ENCODE measurements around the gene TPCN2.

DNA sequence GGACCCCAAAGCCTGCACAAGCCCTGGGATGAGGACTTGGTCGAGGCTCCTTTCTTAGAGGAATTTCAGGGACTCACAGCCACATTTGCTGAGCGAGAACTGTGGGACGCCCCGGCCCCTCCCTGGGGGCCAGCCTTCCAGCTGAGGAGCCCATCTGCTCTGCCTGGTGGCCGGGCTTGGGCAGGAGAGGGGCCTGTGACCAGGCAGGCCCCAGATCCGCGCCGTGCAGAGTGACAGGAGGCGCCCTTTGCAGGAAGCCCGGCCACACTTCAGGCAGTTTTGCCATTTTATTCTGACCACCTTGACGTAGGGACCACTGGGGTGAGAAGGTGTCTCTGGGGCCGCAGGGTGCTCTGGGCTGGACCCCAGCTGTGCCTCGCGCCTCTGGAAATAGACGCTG is 35.6 kb downstream of the TPCN2 start:
- TF ChIP-seq, protein P1, sequence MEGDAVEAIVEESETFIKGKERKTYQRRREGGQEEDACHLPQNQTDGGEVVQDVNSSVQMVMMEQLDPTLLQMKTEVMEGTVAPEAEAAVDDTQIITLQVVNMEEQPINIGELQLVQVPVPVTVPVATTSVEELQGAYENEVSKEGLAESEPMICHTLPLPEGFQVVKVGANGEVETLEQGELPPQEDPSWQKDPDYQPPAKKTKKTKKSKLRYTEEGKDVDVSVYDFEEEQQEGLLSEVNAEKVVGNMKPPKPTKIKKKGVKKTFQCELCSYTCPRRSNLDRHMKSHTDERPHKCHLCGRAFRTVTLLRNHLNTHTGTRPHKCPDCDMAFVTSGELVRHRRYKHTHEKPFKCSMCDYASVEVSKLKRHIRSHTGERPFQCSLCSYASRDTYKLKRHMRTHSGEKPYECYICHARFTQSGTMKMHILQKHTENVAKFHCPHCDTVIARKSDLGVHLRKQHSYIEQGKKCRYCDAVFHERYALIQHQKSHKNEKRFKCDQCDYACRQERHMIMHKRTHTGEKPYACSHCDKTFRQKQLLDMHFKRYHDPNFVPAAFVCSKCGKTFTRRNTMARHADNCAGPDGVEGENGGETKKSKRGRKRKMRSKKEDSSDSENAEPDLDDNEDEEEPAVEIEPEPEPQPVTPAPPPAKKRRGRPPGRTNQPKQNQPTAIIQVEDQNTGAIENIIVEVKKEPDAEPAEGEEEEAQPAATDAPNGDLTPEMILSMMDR (IDR thresholded peaks at IDR 0.05): no peak
- no peak for TF ChIP-seq POLR2A (IDR thresholded peaks at IDR 0.05)
